HepG2 (cell line): ENCODE results near the gene PACSIN1. TPM values are rescaled to one million over a fixed set of nuclear protein-coding genes. Genes with fewer than 3 reads are reported as not detected.

Experiments
- ARNT ChIP-seq: fragments of 450-650 bp; IDR thresholded peaks from 2 replicates; pipeline ENCODE4 v1.6.1; 2017
- BHLHE40 ChIP-seq: IDR thresholded peaks from 2 replicates; pipeline ENCODE4 v1.6.1; 2011; ENCODE audit warnings: low read length, improper control_type of control experiment
- CCDC6 ChIP-seq: sonication (generic); formaldehyde crosslinking; IDR thresholded peaks from 2 replicates; pipeline ENCODE4 v1.8.1; 2022; ENCODE audit warnings: mild to moderate bottlenecking, missing genetic modification reagents, moderate library complexity
- CHCHD3 ChIP-seq: sonication (generic); formaldehyde crosslinking; IDR thresholded peaks from 2 replicates; pipeline ENCODE4 v1.8.0; 2022; ENCODE audit warnings: mild to moderate bottlenecking, missing genetic modification reagents, moderate library complexity
- EEA1 ChIP-seq: sonication (generic); formaldehyde crosslinking; IDR thresholded peaks from 2 replicates; pipeline ENCODE4 v1.5.1; 2020; ENCODE audit warnings: mild to moderate bottlenecking, missing genetic modification reagents, borderline replicate concordance
- FOXC1 ChIP-seq: sonication (generic); formaldehyde crosslinking; IDR thresholded peaks from 2 replicates; pipeline ENCODE4 v1.8.0; 2022; ENCODE audit warnings: mild to moderate bottlenecking, missing genetic modification reagents, borderline replicate concordance
- GPN1 ChIP-seq: sonication (generic); formaldehyde crosslinking; IDR thresholded peaks from 2 replicates; pipeline ENCODE4 v1.5.1; 2020; ENCODE audit warnings: missing genetic modification reagents, borderline replicate concordance
- HIVEP1 ChIP-seq: sonication (generic); formaldehyde crosslinking; IDR thresholded peaks from 2 replicates; pipeline ENCODE4 v1.4.0; 2020; ENCODE audit warnings: mild to moderate bottlenecking, missing genetic modification reagents
- HNF4A ChIP-seq: sonication (generic); formaldehyde crosslinking; IDR thresholded peaks from 2 replicates; pipeline ENCODE4 v1.4.0; 2020; ENCODE audit warnings: missing genetic modification reagents
- KLF13 ChIP-seq: sonication (generic); formaldehyde crosslinking; IDR thresholded peaks from 2 replicates; pipeline ENCODE4 v1.4.0; 2020; ENCODE audit warnings: mild to moderate bottlenecking, missing genetic modification reagents
- MAFF ChIP-seq: IDR thresholded peaks from 2 replicates; pipeline ENCODE4 v1.6.1; 2011; ENCODE audit warnings: low read depth, low read length, improper control_type of control experiment
- NBN ChIP-seq: fragments of 450-650 bp; conservative IDR thresholded peaks from 2 replicates; pipeline ENCODE4 v1.6.1; 2017
- NR2F2 ChIP-seq: IDR thresholded peaks from 2 replicates; pipeline ENCODE4 v1.6.1; 2012; ENCODE audit warnings: low read depth, inconsistent platforms, borderline replicate concordance
- RXRB ChIP-seq: IDR thresholded peaks from 2 replicates; pipeline ENCODE4 v1.6.1; 2016; ENCODE audit warnings: borderline replicate concordance, missing genetic modification reagents, missing compliant biosample characterization
- SNAPC2 ChIP-seq: sonication (generic); formaldehyde crosslinking; IDR thresholded peaks from 2 replicates; pipeline ENCODE4 v1.8.1; 2022; ENCODE audit warnings: mild to moderate bottlenecking, missing genetic modification reagents
- TP53 ChIP-seq: sonication (generic); formaldehyde crosslinking; conservative IDR thresholded peaks from 2 replicates; pipeline ENCODE4 v1.4.0; 2020; ENCODE audit warnings: missing genetic modification reagents
- ZBTB38 ChIP-seq: sonication (generic); formaldehyde crosslinking; IDR thresholded peaks from 2 replicates; pipeline ENCODE4 v1.5.1; 2020; ENCODE audit warnings: mild to moderate bottlenecking, missing genetic modification reagents
- ZKSCAN8 ChIP-seq: IDR thresholded peaks from 2 replicates; pipeline ENCODE4 v1.6.1; 2016; ENCODE audit warnings: borderline replicate concordance, missing genetic modification reagents, missing compliant biosample characterization
- ZNF12 ChIP-seq: sonication (generic); formaldehyde crosslinking; IDR thresholded peaks from 2 replicates; pipeline ENCODE4 v1.5.0; 2020; ENCODE audit warnings: missing genetic modification reagents
- polyA plus RNA-seq, 8 experiments: library from polyadenylated mRNA; depleted of rRNA in 3 of 8; stranded (reverse) in 7 of 8; unstranded in 1 of 8; fragments of >200 nt; fragmentation: Illumina TruSeq in 4 of 8; extraction: Trizol in 4 of 8; gene quantifications; 2 replicates each; pipeline versions ENCODE4 v1.2.1 to v1.2.3, GENCODE V29; 2011 to 2016; ENCODE audit warnings: low read depth in 4 of 8, missing spikeins in 1 of 8, mixed read lengths in 1 of 8; ENCODE audit not compliant: insufficient read depth in 1 of 8
- total RNA-seq, 5 experiments: library from RNA; depleted of rRNA; stranded (reverse); fragments of >200 nt; fragmentation: Illumina TruSeq; extraction: Trizol; gene quantifications; 2 replicates each; pipeline ENCODE4 v1.2.3, GENCODE V29; 2016; ENCODE audit warnings: low read depth in 1 of 5
- TF ChIP-seq, protein P1 (sequence below): IDR thresholded peaks from 2 replicates; pipeline ENCODE4 v1.6.1; 2016; ENCODE audit warnings: low read depth
- TF ChIP-seq, protein P2 (sequence below): sonication (generic); formaldehyde crosslinking; IDR thresholded peaks from 2 replicates; pipeline ENCODE4 v1.4.0; 2020; ENCODE audit warnings: missing genetic modification reagents, borderline replicate concordance
- TF ChIP-seq, protein P3 (sequence below): sonication (generic); formaldehyde crosslinking; IDR thresholded peaks from 2 replicates; pipeline ENCODE4 v1.4.0; 2020; ENCODE audit warnings: missing genetic modification reagents
- TF ChIP-seq, protein P4 (sequence below): sonication (generic); formaldehyde crosslinking; IDR thresholded peaks from 2 replicates; pipeline ENCODE4 v1.4.0; 2020; ENCODE audit warnings: mild to moderate bottlenecking, missing genetic modification reagents

The PACSIN1 gene
- total and polyA plus RNA-seq, 2 of the 13 experiments (the other 11 are each of a cell fraction or from before 2014, with no cell fraction given) = not detected

DNA sequence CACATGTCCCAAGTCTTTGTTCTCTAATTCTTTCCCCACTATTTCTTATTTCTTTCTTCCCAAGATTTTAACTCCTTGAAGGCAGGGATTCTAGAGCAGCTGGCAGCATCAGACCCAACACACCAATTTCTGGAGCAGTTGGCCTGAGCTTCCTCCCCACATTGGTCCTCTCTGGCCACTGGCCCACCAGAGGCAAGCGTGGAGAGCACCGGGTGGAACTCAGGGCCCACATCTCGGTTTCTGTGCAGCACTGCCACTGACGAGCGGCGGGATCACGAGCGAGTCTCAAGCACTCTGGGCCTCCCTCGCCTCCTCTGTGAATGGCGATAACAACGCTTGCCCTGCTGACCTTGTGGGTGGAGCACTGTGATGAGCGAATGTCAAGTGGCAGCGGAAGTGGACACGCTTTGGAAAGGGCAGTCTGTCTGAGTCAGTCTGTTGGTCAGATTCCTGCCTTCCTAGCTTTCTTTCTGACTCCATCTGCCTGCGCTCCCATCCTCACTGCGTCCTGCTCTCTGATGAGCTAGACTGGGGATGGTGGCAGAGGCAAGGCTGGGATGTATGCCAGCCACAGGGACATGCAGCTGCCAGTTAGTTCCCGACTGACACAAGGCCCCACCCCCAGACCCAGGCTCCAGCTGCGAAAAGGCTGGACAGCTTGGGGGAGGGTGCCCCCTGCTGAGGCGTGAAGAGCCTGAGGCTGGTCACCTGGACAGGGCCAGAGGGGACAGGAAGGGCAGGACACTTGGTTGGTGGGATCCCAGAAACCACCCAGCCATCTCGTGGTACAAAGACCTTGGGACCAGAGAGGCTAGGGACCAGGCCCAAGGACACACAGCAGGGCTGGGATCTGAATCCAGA lies 94.7 kb downstream of the PACSIN1 start (continued):
- TF ChIP-seq, protein P1, sequence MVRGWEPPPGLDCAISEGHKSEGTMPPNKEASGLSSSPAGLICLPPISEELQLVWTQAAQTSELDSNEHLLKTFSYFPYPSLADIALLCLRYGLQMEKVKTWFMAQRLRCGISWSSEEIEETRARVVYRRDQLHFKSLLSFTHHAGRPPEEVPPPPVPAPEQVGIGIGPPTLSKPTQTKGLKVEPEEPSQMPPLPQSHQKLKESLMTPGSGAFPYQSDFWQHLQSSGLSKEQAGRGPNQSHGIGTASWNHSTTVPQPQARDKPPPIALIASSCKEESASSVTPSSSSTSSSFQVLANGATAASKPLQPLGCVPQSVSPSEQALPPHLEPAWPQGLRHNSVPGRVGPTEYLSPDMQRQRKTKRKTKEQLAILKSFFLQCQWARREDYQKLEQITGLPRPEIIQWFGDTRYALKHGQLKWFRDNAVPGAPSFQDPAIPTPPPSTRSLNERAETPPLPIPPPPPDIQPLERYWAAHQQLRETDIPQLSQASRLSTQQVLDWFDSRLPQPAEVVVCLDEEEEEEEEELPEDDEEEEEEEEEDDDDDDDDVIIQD (CRISPR knock-in tag) = peak; percentile 59; the same call in 1 of the 2 replicates
- TF ChIP-seq TP53 (CRISPR knock-in tag) = no peak
- no peak for TF ChIP-seq HIVEP1 (CRISPR knock-in tag)
- no peak for TF ChIP-seq KLF13 (CRISPR knock-in tag)
- TF ChIP-seq BHLHE40 = no peak
- TF ChIP-seq, protein P2, sequence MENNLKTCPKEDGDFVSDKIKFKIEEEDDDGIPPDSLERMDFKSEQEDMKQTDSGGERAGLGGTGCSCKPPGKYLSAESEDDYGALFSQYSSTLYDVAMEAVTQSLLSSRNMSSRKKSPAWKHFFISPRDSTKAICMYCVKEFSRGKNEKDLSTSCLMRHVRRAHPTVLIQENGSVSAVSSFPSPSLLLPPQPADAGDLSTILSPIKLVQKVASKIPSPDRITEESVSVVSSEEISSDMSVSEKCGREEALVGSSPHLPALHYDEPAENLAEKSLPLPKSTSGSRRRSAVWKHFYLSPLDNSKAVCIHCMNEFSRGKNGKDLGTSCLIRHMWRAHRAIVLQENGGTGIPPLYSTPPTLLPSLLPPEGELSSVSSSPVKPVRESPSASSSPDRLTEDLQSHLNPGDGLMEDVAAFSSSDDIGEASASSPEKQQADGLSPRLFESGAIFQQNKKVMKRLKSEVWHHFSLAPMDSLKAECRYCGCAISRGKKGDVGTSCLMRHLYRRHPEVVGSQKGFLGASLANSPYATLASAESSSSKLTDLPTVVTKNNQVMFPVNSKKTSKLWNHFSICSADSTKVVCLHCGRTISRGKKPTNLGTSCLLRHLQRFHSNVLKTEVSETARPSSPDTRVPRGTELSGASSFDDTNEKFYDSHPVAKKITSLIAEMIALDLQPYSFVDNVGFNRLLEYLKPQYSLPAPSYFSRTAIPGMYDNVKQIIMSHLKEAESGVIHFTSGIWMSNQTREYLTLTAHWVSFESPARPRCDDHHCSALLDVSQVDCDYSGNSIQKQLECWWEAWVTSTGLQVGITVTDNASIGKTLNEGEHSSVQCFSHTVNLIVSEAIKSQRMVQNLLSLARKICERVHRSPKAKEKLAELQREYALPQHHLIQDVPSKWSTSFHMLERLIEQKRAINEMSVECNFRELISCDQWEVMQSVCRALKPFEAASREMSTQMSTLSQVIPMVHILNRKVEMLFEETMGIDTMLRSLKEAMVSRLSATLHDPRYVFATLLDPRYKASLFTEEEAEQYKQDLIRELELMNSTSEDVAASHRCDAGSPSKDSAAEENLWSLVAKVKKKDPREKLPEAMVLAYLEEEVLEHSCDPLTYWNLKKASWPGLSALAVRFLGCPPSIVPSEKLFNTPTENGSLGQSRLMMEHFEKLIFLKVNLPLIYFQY (CRISPR knock-in tag) = no peak
- TF ChIP-seq, protein P3, sequence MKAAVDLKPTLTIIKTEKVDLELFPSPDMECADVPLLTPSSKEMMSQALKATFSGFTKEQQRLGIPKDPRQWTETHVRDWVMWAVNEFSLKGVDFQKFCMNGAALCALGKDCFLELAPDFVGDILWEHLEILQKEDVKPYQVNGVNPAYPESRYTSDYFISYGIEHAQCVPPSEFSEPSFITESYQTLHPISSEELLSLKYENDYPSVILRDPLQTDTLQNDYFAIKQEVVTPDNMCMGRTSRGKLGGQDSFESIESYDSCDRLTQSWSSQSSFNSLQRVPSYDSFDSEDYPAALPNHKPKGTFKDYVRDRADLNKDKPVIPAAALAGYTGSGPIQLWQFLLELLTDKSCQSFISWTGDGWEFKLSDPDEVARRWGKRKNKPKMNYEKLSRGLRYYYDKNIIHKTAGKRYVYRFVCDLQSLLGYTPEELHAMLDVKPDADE (CRISPR knock-in tag) = no peak
- TF ChIP-seq, protein P4, sequence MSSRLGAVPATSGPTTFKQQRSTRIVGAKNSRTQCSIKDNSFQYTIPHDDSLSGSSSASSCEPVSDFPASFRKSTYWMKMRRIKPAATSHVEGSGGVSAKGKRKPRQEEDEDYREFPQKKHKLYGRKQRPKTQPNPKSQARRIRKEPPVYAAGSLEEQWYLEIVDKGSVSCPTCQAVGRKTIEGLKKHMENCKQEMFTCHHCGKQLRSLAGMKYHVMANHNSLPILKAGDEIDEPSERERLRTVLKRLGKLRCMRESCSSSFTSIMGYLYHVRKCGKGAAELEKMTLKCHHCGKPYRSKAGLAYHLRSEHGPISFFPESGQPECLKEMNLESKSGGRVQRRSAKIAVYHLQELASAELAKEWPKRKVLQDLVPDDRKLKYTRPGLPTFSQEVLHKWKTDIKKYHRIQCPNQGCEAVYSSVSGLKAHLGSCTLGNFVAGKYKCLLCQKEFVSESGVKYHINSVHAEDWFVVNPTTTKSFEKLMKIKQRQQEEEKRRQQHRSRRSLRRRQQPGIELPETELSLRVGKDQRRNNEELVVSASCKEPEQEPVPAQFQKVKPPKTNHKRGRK (CRISPR knock-in tag) = no peak
- no peak for TF ChIP-seq ZKSCAN8 (CRISPR knock-in tag)
- peak; percentile 83; the same call in 1 of the 2 replicates for TF ChIP-seq SNAPC2
- TF ChIP-seq FOXC1 (CRISPR knock-in tag) = 0 out of 2 replicates have a peak, but pooled peaks have one; percentile 22
- TF ChIP-seq NBN = no peak
- TF ChIP-seq NR2F2 = peak; percentile 81
- TF ChIP-seq HNF4A (CRISPR knock-in tag) = peak; percentile 50; the same call in 1 of the 2 replicates
- no peak for TF ChIP-seq GPN1 (CRISPR knock-in tag)
- no peak for TF ChIP-seq CCDC6 (CRISPR knock-in tag)
- peak; percentile 19; the same call in 1 of the 2 replicates for TF ChIP-seq ZBTB38 (CRISPR knock-in tag)
- TF ChIP-seq CHCHD3 (CRISPR knock-in tag) = no peak
- TF ChIP-seq EEA1 (CRISPR knock-in tag) = no peak
- TF ChIP-seq RXRB (CRISPR knock-in tag) = no peak
- no peak for TF ChIP-seq ARNT
- TF ChIP-seq ZNF12 = peak; percentile 16; the same call in 1 of the 2 replicates
- TF ChIP-seq MAFF = no peak
